Measurements from ENCODE around the gene ARNT2. TPM values are rescaled to one million over a fixed set of nuclear protein-coding genes. Genes with fewer than 3 reads are reported as not detected.

The ARNT2 gene
- total RNA-seq, 2 experiments from 2014 or later: not detected

GRCh38 chr15:80517290-80517689, 113.1 kb downstream of the ARNT2 start:
- CTCF ChIA-PET: interaction anchor here (0.6 kb wide), 1 partner anchor 444 kb away, joined by 4 read pairs; no protein-coding TSS in a partner anchor
- Mint-ChIP-seq H3K36me3 (no peaks in the 10 kb centered on the region), H3K4me3 (no peak overlapping the region), H3K9me3 (ENCODE audit: low read depth) (no peaks in the 10 kb centered on the region), H3K27ac (no peak overlapping the region), H3K4me1 (no peaks in the 10 kb centered on the region), H3K27me3 (peaks cover 3% of the 10 kb centered on the region)
- ATAC-seq: no peak
- no peak for DNase-seq

DNA sequence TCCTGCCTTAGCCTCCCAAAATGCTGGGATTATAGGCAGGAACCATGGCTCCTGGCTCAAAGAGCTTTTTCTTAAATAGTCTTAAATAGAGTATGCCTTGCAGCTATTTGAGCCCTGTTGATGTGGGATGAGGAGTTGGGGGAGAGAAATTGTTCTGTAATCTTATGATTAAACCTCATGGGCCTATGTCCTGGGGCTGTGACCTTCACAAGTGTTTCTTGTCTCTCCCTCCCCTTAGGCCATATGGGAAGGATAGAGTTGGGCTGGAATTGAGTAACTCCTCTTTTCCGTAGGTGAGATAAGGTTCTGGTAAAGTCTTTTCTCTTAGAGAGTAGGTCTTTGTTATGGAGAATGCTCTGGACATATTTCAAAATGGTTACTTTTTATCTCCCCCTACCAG, 114.3 kb downstream of the ARNT2 start:
- Mint-ChIP-seq H3K9me3 (ENCODE audit: low read depth) (no peaks in the 10 kb centered on the region), H3K4me3 (no peak overlapping the region), H3K27ac (no peak overlapping the region), H3K27me3 (peaks cover 3% of the 10 kb centered on the region), H3K36me3 (no peaks in the 10 kb centered on the region), H3K4me1 (no peaks in the 10 kb centered on the region)
- ATAC-seq: no peak
- CTCF ChIA-PET: no interaction called here
- no peak for DNase-seq

GRCh38 chr15:80523746-80524145, 119.6 kb downstream of the ARNT2 start:
- CTCF ChIA-PET: no interaction called here
- no peaks in the 10 kb centered on the region for H3K9me3 Mint-ChIP-seq (ENCODE audit: low read depth)
- no peak overlapping the region for H3K4me3 Mint-ChIP-seq
- H3K27me3 Mint-ChIP-seq: peaks cover 7% of the 10 kb centered on the region
- no peaks in the 10 kb centered on the region for H3K4me1 Mint-ChIP-seq
- no peak overlapping the region for H3K27ac Mint-ChIP-seq
- DNase-seq (no peak), ATAC-seq (no peak)
- H3K36me3 Mint-ChIP-seq: no peaks in the 10 kb centered on the region

DNA sequence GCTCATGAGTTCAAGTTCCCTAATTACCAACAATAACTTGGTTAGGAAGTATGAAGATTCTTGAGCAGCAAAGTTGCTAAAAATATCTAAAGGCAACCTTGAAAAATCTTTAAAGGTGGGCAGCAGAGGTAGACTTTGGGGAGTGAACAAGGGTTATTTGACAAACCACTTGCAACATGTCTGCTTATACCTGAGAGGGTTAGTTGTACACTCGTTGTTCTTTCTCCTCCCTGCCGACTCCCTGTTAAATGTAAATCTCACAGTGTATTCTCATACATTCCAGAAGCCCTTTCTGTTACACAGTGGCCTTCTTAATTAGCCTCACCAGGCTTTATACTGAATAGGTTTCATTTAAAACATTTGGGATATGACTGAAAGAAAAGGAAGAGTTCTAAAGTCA, 121.7 kb downstream of the ARNT2 start:
- ATAC-seq (no peak), DNase-seq (no peak)
- H3K36me3 Mint-ChIP-seq: no peaks in the 10 kb centered on the region
- H3K27me3 Mint-ChIP-seq: peaks cover 18% of the 10 kb centered on the region
- CTCF ChIA-PET: no interaction called here
- H3K4me3 Mint-ChIP-seq: no peak overlapping the region
- no peak overlapping the region for H3K27ac Mint-ChIP-seq
- H3K9me3 Mint-ChIP-seq (ENCODE audit: low read depth): no peaks in the 10 kb centered on the region
- no peaks in the 10 kb centered on the region for H3K4me1 Mint-ChIP-seq

GRCh38 chr15:80526556-80527340, 122.6 kb downstream of the ARNT2 start:
- no peaks in the 10 kb centered on the region for H3K36me3 Mint-ChIP-seq
- CTCF ChIA-PET: no interaction called here
- no peaks in the 10 kb centered on the region for H3K9me3 Mint-ChIP-seq (ENCODE audit: low read depth)
- no peaks in the 10 kb centered on the region for H3K4me1 Mint-ChIP-seq
- H3K27me3 Mint-ChIP-seq: peaks cover 18% of the 10 kb centered on the region
- H3K4me3 Mint-ChIP-seq: no peak overlapping the region
- no peak for ATAC-seq
- no peak for DNase-seq
- no peak overlapping the region for H3K27ac Mint-ChIP-seq

GRCh38 chr15:80527406-80527805, 123.2 kb downstream of the ARNT2 start:
- Mint-ChIP-seq H3K4me3 (no peak overlapping the region), H3K4me1 (no peaks in the 10 kb centered on the region), H3K27me3 (peaks cover 18% of the 10 kb centered on the region), H3K9me3 (ENCODE audit: low read depth) (no peaks in the 10 kb centered on the region), H3K36me3 (no peaks in the 10 kb centered on the region), H3K27ac (no peak overlapping the region)
- CTCF ChIA-PET: no interaction called here
- ATAC-seq (no peak), DNase-seq (no peak)

- CTCF ChIA-PET: no interaction called here
- Mint-ChIP-seq H3K36me3 (no peaks in the 10 kb centered on the region), H3K4me1 (no peaks in the 10 kb centered on the region), H3K9me3 (ENCODE audit: low read depth) (no peaks in the 10 kb centered on the region), H3K27me3 (peaks cover 18% of the 10 kb centered on the region), H3K4me3 (no peak overlapping the region), H3K27ac (no peak overlapping the region)
- ATAC-seq (no peak), DNase-seq (no peak)
Measured at GRCh38 chr15:80527961-80528360, 123.8 kb downstream of the ARNT2 start.

- CTCF ChIA-PET: no interaction called here
- H3K9me3 Mint-ChIP-seq (ENCODE audit: low read depth): no peaks in the 10 kb centered on the region
- DNase-seq (no peak), ATAC-seq (no peak)
- peaks cover 28% of the 10 kb centered on the region for H3K27me3 Mint-ChIP-seq
- no peaks in the 10 kb centered on the region for H3K36me3 Mint-ChIP-seq
- no peaks in the 10 kb centered on the region for H3K4me1 Mint-ChIP-seq
- H3K4me3 Mint-ChIP-seq: no peak overlapping the region
- H3K27ac Mint-ChIP-seq: no peak overlapping the region
Measured at GRCh38 chr15:80530737-80531365, 126.7 kb downstream of the ARNT2 start.

DNA sequence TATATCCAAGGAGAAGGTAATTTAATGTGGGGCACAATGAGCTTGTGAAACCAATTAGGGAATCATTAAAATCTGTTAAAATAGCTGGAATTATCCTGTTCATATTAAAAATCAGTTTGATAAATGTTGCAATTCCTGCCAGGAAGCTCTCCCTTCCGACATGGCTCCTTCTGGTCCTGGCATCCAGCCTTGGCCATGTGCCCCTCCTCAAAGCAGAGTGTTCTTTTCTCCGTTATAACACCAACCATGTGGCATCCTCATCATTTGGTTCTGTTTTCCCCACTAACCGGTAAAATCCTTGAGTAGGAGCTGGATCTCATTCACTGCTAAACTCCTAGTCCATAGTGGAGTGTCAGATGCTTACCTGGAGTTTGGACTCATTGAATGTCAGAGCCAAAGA, 127.2 kb downstream of the ARNT2 start:
- Mint-ChIP-seq H3K27ac (no peak overlapping the region), H3K9me3 (ENCODE audit: low read depth) (no peaks in the 10 kb centered on the region), H3K4me1 (no peaks in the 10 kb centered on the region), H3K4me3 (no peak overlapping the region), H3K27me3 (peaks cover 25% of the 10 kb centered on the region), H3K36me3 (no peaks in the 10 kb centered on the region)
- ATAC-seq (no peak), DNase-seq (no peak)
- CTCF ChIA-PET: no interaction called here

DNA sequence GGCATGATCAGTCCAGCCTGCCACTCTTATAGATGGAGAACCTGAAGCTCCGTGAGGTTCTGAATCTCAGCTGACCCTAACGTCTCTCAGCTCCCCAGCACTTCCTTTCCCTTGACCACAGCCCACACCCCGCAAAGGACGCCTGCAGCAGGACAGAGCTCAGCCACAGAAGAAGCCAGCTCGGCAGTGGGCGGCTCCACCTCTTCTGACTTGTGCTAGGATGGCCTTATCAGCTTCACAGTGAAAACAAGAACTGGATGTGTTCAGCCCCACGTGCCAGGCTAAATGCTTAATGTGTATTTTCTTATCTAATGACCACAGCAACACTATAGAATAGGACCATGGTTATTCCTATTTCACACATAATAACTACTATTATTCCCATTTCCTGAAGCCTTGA, 127.6 kb downstream of the ARNT2 start:
- CTCF ChIA-PET: no interaction called here
- no peak overlapping the region for H3K27ac Mint-ChIP-seq
- H3K4me3 Mint-ChIP-seq: no peak overlapping the region
- H3K4me1 Mint-ChIP-seq: no peaks in the 10 kb centered on the region
- no peak for ATAC-seq
- no peaks in the 10 kb centered on the region for H3K9me3 Mint-ChIP-seq (ENCODE audit: low read depth)
- peaks cover 24% of the 10 kb centered on the region for H3K27me3 Mint-ChIP-seq
- H3K36me3 Mint-ChIP-seq: no peaks in the 10 kb centered on the region
- no peak for DNase-seq

DNA sequence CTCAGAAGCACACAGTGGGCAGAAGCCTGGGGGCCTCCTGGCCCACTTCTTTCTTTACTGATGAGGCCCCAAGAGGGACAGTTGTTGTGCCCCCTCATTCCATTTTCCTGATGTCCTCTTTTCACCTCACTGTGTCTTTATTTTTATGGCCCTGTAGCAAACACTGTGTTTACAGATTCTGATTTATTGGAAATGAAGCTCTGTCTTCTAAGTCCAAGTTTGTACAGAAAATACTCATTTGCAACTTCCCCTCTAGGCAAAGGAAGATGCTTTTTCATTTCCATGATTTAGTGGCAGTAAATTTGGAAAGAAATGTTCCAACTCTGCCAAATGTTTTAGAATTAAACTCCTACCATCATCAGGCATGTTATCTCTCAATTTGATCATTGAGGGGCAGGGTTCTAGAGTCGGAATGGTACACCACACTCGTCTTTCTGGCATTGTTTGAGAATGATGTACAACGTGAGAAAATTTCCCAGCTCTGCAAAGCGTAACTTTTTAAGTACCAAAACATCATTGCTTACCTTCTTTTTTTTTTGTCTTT, 129.7 kb downstream of the ARNT2 start:
- H3K27ac Mint-ChIP-seq: no peak overlapping the region
- no peak for ATAC-seq
- peaks cover 30% of the 10 kb centered on the region for H3K27me3 Mint-ChIP-seq
- no peaks in the 10 kb centered on the region for H3K36me3 Mint-ChIP-seq
- CTCF ChIA-PET: no interaction called here
- no peaks in the 10 kb centered on the region for H3K4me1 Mint-ChIP-seq
- H3K9me3 Mint-ChIP-seq (ENCODE audit: low read depth): no peaks in the 10 kb centered on the region
- DNase-seq: no peak
- no peak overlapping the region for H3K4me3 Mint-ChIP-seq

DNA sequence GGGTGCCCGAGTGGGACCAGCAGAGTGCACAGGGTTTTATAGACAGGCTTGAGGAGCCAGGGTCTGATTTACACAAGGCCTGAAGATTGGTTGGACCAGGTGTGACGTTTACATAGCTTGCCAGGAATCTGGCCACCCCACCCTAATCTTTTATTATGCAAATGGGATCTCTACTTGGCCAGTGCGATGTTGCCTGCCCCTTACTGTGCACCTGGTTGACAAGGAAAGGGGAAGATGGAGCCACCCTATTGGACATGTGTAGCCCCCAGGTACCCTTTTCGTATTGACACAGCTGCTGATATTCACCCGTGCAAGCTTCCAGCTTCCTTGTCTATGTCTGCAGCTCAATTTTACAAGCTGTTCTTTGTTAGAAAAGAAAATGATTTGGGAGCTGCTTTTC, 132.0 kb downstream of the ARNT2 start:
- ATAC-seq (no peak), DNase-seq (no peak)
- Mint-ChIP-seq H3K27me3 (peaks cover 21% of the 10 kb centered on the region), H3K4me1 (no peaks in the 10 kb centered on the region), H3K4me3 (no peak overlapping the region), H3K9me3 (ENCODE audit: low read depth) (no peaks in the 10 kb centered on the region), H3K36me3 (no peaks in the 10 kb centered on the region), H3K27ac (no peak overlapping the region)
- CTCF ChIA-PET: no interaction called here

DNA sequence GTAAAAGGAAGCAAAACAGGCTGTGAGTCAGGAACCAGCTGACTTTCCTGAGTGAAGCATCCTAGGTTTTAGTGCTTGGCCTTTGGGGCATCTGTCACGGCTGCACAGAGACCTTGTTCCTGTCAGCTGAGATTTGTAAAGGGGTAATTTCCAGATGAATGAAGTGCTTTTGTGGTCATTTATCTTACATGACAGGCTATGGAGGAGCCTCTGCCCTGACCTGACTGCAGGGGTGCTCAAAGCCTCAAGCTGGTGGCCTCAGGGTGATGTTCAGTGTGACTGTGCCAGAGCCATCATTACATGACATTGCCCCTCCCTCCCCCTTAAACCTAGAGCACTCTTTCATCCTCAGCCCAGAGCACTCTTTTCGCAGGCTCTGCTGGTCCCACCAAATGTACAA, 132.5 kb downstream of the ARNT2 start:
- DNase-seq (no peak), ATAC-seq (no peak)
- Mint-ChIP-seq H3K4me3 (no peak overlapping the region), H3K4me1 (no peaks in the 10 kb centered on the region), H3K9me3 (ENCODE audit: low read depth) (no peaks in the 10 kb centered on the region), H3K27me3 (peaks cover 26% of the 10 kb centered on the region), H3K27ac (no peak overlapping the region), H3K36me3 (no peaks in the 10 kb centered on the region)
- CTCF ChIA-PET: no interaction called here

DNA sequence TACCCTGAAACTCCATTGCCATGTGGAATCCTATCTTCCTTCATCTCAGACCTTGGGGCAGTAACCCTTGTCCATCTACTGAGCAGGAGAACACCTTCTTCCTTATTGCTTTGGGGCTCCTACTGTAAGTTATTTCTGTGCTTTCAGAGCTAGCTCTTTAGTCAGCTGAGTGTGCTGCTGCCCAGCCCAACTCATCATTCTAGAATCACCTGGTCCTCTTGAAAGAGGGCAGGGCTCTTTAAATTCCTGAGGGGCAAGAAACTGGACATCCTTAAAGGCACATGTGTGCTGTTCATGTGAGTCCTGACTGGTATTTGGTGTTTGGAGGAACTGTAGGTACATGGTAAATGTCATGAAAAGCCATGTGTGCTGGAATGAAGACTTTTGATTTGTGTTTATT, 140.9 kb downstream of the ARNT2 start:
- Mint-ChIP-seq H3K36me3 (no peaks in the 10 kb centered on the region), H3K9me3 (ENCODE audit: low read depth) (no peaks in the 10 kb centered on the region), H3K27me3 (peaks cover 20% of the 10 kb centered on the region), H3K4me3 (no peak overlapping the region), H3K4me1 (peaks cover 2% of the 10 kb centered on the region), H3K27ac (no peak overlapping the region)
- DNase-seq (no peak), ATAC-seq (no peak)
- CTCF ChIA-PET: no interaction called here
